ENCODE results near the gene MRPL14.

DNA sequence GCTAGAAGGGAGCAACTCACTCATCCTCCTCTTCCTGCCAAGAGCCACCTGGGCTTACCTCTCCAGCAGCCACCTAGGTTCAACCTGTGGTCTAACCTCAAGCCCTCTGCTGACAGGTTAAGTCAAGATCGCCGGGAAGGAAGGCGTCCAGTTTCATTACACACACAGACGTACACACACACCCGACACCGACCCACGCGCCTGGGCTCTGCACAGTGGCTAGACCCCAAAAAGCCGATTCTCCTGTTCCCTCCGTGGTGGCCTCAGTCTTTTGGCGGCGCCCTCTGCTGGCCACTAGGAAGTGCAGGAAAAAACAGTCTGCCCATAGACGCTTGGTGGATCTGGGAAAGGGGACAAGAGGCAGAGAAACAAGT is 52.8 kb downstream of the MRPL14 start:
- TF ChIP-seq EZH2 (IDR thresholded peaks at IDR 0.05) = no peak
- TF ChIP-seq POLR2AphosphoS5 (IDR thresholded peaks at IDR 0.05; ENCODE audit: borderline replicate concordance, low read depth, low read length) = peak; percentile 33; the same call in 1 of the 2 replicates
